Measurements from ENCODE around the gene UBXN7. TPM values are rescaled to one million over a fixed set of nuclear protein-coding genes. Genes with fewer than 3 reads are reported as not detected.
A peak's percentile ranks its signal among the peaks of the same experiment; 100 is the strongest.

Gene UBXN7
- total RNA-seq, 1 experiment from 2014 or later = 67.0 TPM

- DNase-seq (ENCODE audit: low read depth, low spot score) = no peak
- CTCF ChIA-PET = no interaction called here
- no peak for ATAC-seq
- no peaks in the 10 kb centered on the region for H3K9me3 ChIP-seq (ENCODE audit: control insufficient read depth in 1 of 2, insufficient read depth in 1 of 2, low read depth in 1 of 2, low read length in 2 of 2)
- no peaks in the 10 kb centered on the region for H3K79me2 ChIP-seq (ENCODE audit: insufficient read depth, low read length)
- H3K4me3 ChIP-seq (replicated peaks in 1 of 2; ENCODE audit: low read depth in 1 of 2, low read length in 2 of 2) = no peak overlapping the region
- no peaks in the 10 kb centered on the region for H3K4me1 ChIP-seq (ENCODE audit: control insufficient read depth in 1 of 2, insufficient read depth in 2 of 2, low read length in 2 of 2)
- BruUV-seq (replicated peaks) = TSS peak; percentile 6
- H3K27me3 ChIP-seq (ENCODE audit: insufficient read depth, low read length) = no peaks in the 10 kb centered on the region
- H3K36me3 ChIP-seq (ENCODE audit: control insufficient read depth in 1 of 2, insufficient read depth in 2 of 2, low read length in 2 of 2) = peaks cover 8 to 26% of the 10 kb centered on the region in 2 experiments; a peak in 3 of 4 replicates
- H3K9ac ChIP-seq (ENCODE audit: low read length) = no peak overlapping the region
- POLR2A ChIA-PET = no interaction called here
- H2AFZ ChIP-seq (ENCODE audit: low read depth, low read length, poor library complexity, severe bottlenecking) = no peak overlapping the region
- H3K9me2 ChIP-seq (ENCODE audit: insufficient read depth) = no peaks in the 10 kb centered on the region
- intact Hi-C loops (cut with micrococcal nuclease) = no loop called here
- no peaks in the 10 kb centered on the region for H4K20me1 ChIP-seq (ENCODE audit: insufficient read depth)
- H3K27ac ChIP-seq (ENCODE audit: low read depth, low read length) = no peak overlapping the region
- H3K4me2 ChIP-seq (ENCODE audit: low read length) = no peak overlapping the region
- TF ChIP-seq ELF1 (IDR thresholded peaks at IDR 0.05; ENCODE audit: borderline replicate concordance, low read depth) (no peak), ATF3 (IDR thresholded peaks at IDR 0.05) (no peak), SP1 (IDR thresholded peaks at IDR 0.05; ENCODE audit: low read depth) (no peak), TCF7L2 (IDR thresholded peaks at IDR 0.05; ENCODE audit: borderline replicate concordance, extremely low read depth, insufficient read depth, insufficient read length) (no peak), ZNF274 (IDR thresholded peaks at IDR 0.05; ENCODE audit: low read depth, low read length) (no peak), CBX3 (IDR thresholded peaks at IDR 0.05; ENCODE audit: low read depth) (no peak), FOSL1 (IDR thresholded peaks at IDR 0.05; ENCODE audit: low read depth) (no peak), CEBPB (IDR thresholded peaks at IDR 0.05; ENCODE audit: low read depth) (no peak), RAD21 (IDR thresholded peaks at IDR 0.05; ENCODE audit: low read depth) (no peak), EZH2phosphoT487 (IDR thresholded peaks at IDR 0.05; ENCODE audit: borderline replicate concordance) (no peak), JUND (IDR thresholded peaks at IDR 0.05) (no peak), ZBTB33 (IDR thresholded peaks at IDR 0.05; ENCODE audit: extremely low read depth, insufficient replicate concordance, low read length) (no peak)
- RAD21 ChIA-PET (ENCODE audit: low non-redundant PET in 1 of 2, low total read pairs in 2 of 2, uncharacterized antibody in 2 of 2, unreplicated experiment in 2 of 2) = no interaction called here
These were observed 78.1 kb downstream of the UBXN7 start for GRCh38 chr3:196354132-196354531.
